H1 (cell line): ENCODE measurements around the gene RHBDD2. TPM values are rescaled to one million over a fixed set of nuclear protein-coding genes. Genes with fewer than 3 reads are reported as not detected.
A peak's percentile ranks its signal among the peaks of the same experiment; 100 is the strongest.

Experiments
- CTCF ChIA-PET: fragments of 300-600 bp; sonication (Branson Sonifier 250); formaldehyde crosslinking; loops from one replicate; lab custom pipeline; 2021; ENCODE audit not compliant: partially characterized antibody; lab: Charles Lee
- POLR2A ChIA-PET: fragments of 300-600 bp; sonication (Branson Sonifier 250); formaldehyde crosslinking; loops from one replicate; lab custom pipeline; 2021; ENCODE audit warnings: inconsistent platforms; ENCODE audit not compliant: partially characterized antibody; lab: Charles Lee
- DNase-seq, 2 experiments: peaks; one replicate each; pipeline versions ENCODE4 v3.0.0 to v3.0.0-alpha.2; 2010 to 2022; ENCODE audit warnings: low spot score in 2 of 2, low read depth in 1 of 2, mixed read lengths in 1 of 2
- FAIRE-seq: peaks from 2 replicates; lab custom pipeline; 2011; peaks lifted over from hg19 to GRCh38; lab: Jason Lieb, UNC
- H2AFZ ChIP-seq: 2 replicates; pipeline ENCODE4 v1.8.1; 2012; ENCODE audit warnings: low read length, inconsistent platforms
- H2AK5ac ChIP-seq: 2 replicates; pipeline ENCODE4 v1.6.1; 2013; ENCODE audit warnings: low read depth, low read length
- H2BK120ac ChIP-seq: replicated peaks from 2 replicates; pipeline ENCODE3; 2013; ENCODE audit warnings: low read depth, low read length, inconsistent platforms
- H2BK12ac ChIP-seq: 2 replicates; pipeline ENCODE4 v1.6.1; 2013; ENCODE audit warnings: low read depth, low read length
- H2BK15ac ChIP-seq: 2 replicates; pipeline ENCODE4 v1.6.1; 2013; ENCODE audit warnings: low read length
- H2BK20ac ChIP-seq: 2 replicates; pipeline ENCODE4 v1.6.1; 2013; ENCODE audit warnings: low read length
- H2BK5ac ChIP-seq: 2 replicates; pipeline ENCODE4 v1.6.1; 2013; ENCODE audit warnings: low read depth, low read length
- H3K14ac ChIP-seq: 2 replicates; pipeline ENCODE4 v1.6.1; 2013; ENCODE audit warnings: inconsistent platforms; ENCODE audit not compliant: insufficient read length
- H3K18ac ChIP-seq: 2 replicates; pipeline ENCODE4 v1.6.1; 2013; ENCODE audit warnings: low read length; ENCODE audit errors: extremely low read depth
- H3K23ac ChIP-seq: 2 replicates; pipeline ENCODE4 v1.6.1; 2013; ENCODE audit warnings: inconsistent platforms; ENCODE audit not compliant: insufficient read length
- H3K23me2 ChIP-seq: 2 replicates; pipeline ENCODE4 v1.6.1; 2013; ENCODE audit warnings: low read depth, low read length
- H3K27ac ChIP-seq: 2 replicates; pipeline ENCODE4 v1.6.1; 2011; ENCODE audit warnings: low read depth, low read length, inconsistent platforms
- H3K27me3 ChIP-seq, 4 experiments: replicated peaks in 1 of 4; 1 replicate in 1 of 4; 2 replicates in 3 of 4; pipeline versions ENCODE4 v1.6.1 to v1.8.1; 2011 to 2013; ENCODE audit warnings: low read length in 3 of 4, mild to moderate bottlenecking in 3 of 4, inconsistent platforms in 2 of 4, mixed read lengths in 2 of 4, moderate library complexity in 1 of 4; ENCODE audit not compliant: control insufficient read depth in 3 of 4, insufficient read depth in 3 of 4; ENCODE audit errors: extremely low read depth in 1 of 4
- H3K36me3 ChIP-seq, 4 experiments: 2 replicates each; pipeline versions ENCODE4 v1.6.1 to v1.8.1; 2011 to 2013; ENCODE audit warnings: mild to moderate bottlenecking in 4 of 4, low read length in 3 of 4, moderate library complexity in 2 of 4, control low read depth in 1 of 4, inconsistent platforms in 1 of 4; ENCODE audit not compliant: insufficient read depth in 4 of 4, control insufficient read depth in 2 of 4
- H3K4ac ChIP-seq: replicated peaks from 2 replicates; pipeline ENCODE3; 2013; ENCODE audit warnings: low read length, low read depth, mixed read lengths, inconsistent platforms; ENCODE audit not compliant: insufficient read length
- H3K4me1 ChIP-seq, 4 experiments: replicated peaks in 1 of 4; 1 replicate in 1 of 4; 2 replicates in 3 of 4; pipeline versions ENCODE4 v1.6.1 to v1.8.1; 2011 to 2013; ENCODE audit warnings: low read length in 3 of 4, inconsistent platforms in 2 of 4, mixed read lengths in 1 of 4; ENCODE audit not compliant: insufficient read depth in 4 of 4, control insufficient read depth in 3 of 4
- H3K4me2 ChIP-seq, 2 experiments: 2 replicates each; pipeline versions ENCODE4 v1.6.1 to v1.8.1; 2011 to 2013; ENCODE audit warnings: low read depth in 2 of 2, low read length in 2 of 2, control low read depth in 1 of 2, inconsistent platforms in 1 of 2, mild to moderate bottlenecking in 1 of 2; ENCODE audit not compliant: insufficient read depth in 1 of 2
- H3K4me3 ChIP-seq, 4 experiments: fragments of 200-600, 300-600 bp in 1 of 4; sonication (generic), shearing (Covaris generic), sonication (Bioruptor Twin) in 1 of 4; 2 replicates each; pipeline versions ENCODE4 v1.5.1 to v1.8.1; 2011 to 2016; ENCODE audit warnings: low read length in 4 of 4, low read depth in 3 of 4, control low read depth in 2 of 4, inconsistent platforms in 2 of 4, mild to moderate bottlenecking in 2 of 4, mixed read lengths in 1 of 4, moderate library complexity in 1 of 4; ENCODE audit not compliant: insufficient read depth in 2 of 4; ENCODE audit errors: extremely low read depth in 1 of 4
- H3K56ac ChIP-seq: replicated peaks from 2 replicates; pipeline ENCODE3; 2013; ENCODE audit warnings: low read depth, mild to moderate bottlenecking, mixed read lengths, low read length, inconsistent platforms; ENCODE audit not compliant: insufficient read length
- H3K79me1 ChIP-seq: 2 replicates; pipeline ENCODE4 v1.6.1; 2013; ENCODE audit warnings: low read depth, low read length, control low read depth
- H3K79me2 ChIP-seq, 2 experiments: 2 replicates each; pipeline versions ENCODE4 v1.6.1 to v1.8.1; 2012 to 2013; ENCODE audit warnings: low read length in 2 of 2, mild to moderate bottlenecking in 2 of 2, inconsistent platforms in 1 of 2; ENCODE audit not compliant: insufficient read depth in 2 of 2, control insufficient read depth in 1 of 2
- H3K9ac ChIP-seq, 4 experiments: replicated peaks in 1 of 4; 1 replicate in 1 of 4; 2 replicates in 3 of 4; pipeline versions ENCODE4 v1.6.1 to v1.8.1; 2011 to 2013; ENCODE audit warnings: low read depth in 3 of 4, low read length in 3 of 4, control low read depth in 2 of 4, mild to moderate bottlenecking in 2 of 4, moderate library complexity in 2 of 4, inconsistent platforms in 1 of 4; ENCODE audit errors: extremely low read depth in 1 of 4
- H3K9me3 ChIP-seq, 2 experiments: 2 replicates each; pipeline versions ENCODE4 v1.6.1 to v1.8.1; 2012 to 2013; ENCODE audit warnings: mild to moderate bottlenecking in 2 of 2, moderate library complexity in 2 of 2, control low read depth in 1 of 2, inconsistent platforms in 1 of 2, low read depth in 1 of 2, low read length in 1 of 2, mixed read lengths in 1 of 2; ENCODE audit not compliant: insufficient read depth in 2 of 2
- H4K20me1 ChIP-seq, 2 experiments: replicated peaks in 1 of 2; 2 replicates each; pipeline versions ENCODE3 to v1.8.1; 2011 to 2013; ENCODE audit warnings: inconsistent platforms in 2 of 2, low read length in 2 of 2, mild to moderate bottlenecking in 1 of 2; ENCODE audit not compliant: insufficient read depth in 2 of 2, control insufficient read depth in 1 of 2
- H4K5ac ChIP-seq: 2 replicates; pipeline ENCODE4 v1.6.1; 2013; ENCODE audit warnings: low read length, low read depth, mixed read lengths, inconsistent platforms; ENCODE audit not compliant: insufficient read length
- H4K8ac ChIP-seq: 2 replicates; pipeline ENCODE4 v1.8.0; 2013; ENCODE audit warnings: mild to moderate bottlenecking, moderate library complexity, low read length, inconsistent platforms; ENCODE audit not compliant: insufficient read depth; ENCODE audit errors: extremely low read depth
- H4K91ac ChIP-seq: replicated peaks from 2 replicates; pipeline ENCODE3; 2013; ENCODE audit warnings: low read length, mixed read lengths, inconsistent platforms; ENCODE audit not compliant: insufficient read length
- ASH2L ChIP-seq: fragments of 200-600, 300-600 bp; sonication (generic); IDR thresholded peaks from one replicate; pipeline ENCODE4 v1.7.1; 2017; ENCODE audit warnings: low read length
- BACH1 ChIP-seq: IDR thresholded peaks from 2 replicates; pipeline ENCODE4 v1.6.1; 2012; ENCODE audit warnings: low read length, improper control_type of control experiment
- CTBP2 ChIP-seq: IDR thresholded peaks from 2 replicates; pipeline ENCODE4 v1.7.0; 2011; ENCODE audit warnings: borderline replicate concordance, mild to moderate bottlenecking, moderate library complexity, mixed read lengths, low read length; ENCODE audit not compliant: insufficient read depth, insufficient read length
- FOSL1 ChIP-seq: IDR thresholded peaks from 2 replicates; pipeline ENCODE4 v1.6.1; 2011; ENCODE audit warnings: mild to moderate bottlenecking, low read depth, low read length, moderate library complexity; ENCODE audit not compliant: insufficient read depth
- HDAC2 ChIP-seq, 2 experiments: fragments of 300-600 bp in 1 of 2; sonication (generic) in 1 of 2; IDR thresholded peaks; 2 replicates each; pipeline ENCODE4 v1.6.1; 2011 to 2012; ENCODE audit warnings: low read depth in 2 of 2, low read length in 2 of 2, mild to moderate bottlenecking in 2 of 2, moderate library complexity in 2 of 2, borderline replicate concordance in 1 of 2, inconsistent platforms in 1 of 2
- JUN ChIP-seq: IDR thresholded peaks from 2 replicates; pipeline ENCODE4 v1.6.1; 2011; ENCODE audit warnings: low read depth, mild to moderate bottlenecking, improper control_type of control experiment, low read length
- MAX ChIP-seq: IDR thresholded peaks from 2 replicates; pipeline ENCODE4 v1.6.1; 2012; ENCODE audit warnings: inconsistent platforms
- TAF1 ChIP-seq: IDR thresholded peaks from 2 replicates; pipeline ENCODE4 v1.6.1; 2011; ENCODE audit warnings: mild to moderate bottlenecking, low read depth, low read length
- TEAD4 ChIP-seq: IDR thresholded peaks from 2 replicates; pipeline ENCODE4 v1.6.1; 2012; ENCODE audit warnings: low read depth, low read length, inconsistent platforms, mixed read lengths
- YY1 ChIP-seq: IDR thresholded peaks from 2 replicates; pipeline ENCODE4 v1.6.1; 2011; ENCODE audit warnings: low read depth, mild to moderate bottlenecking, low read length
- WGBS, 2 experiments: shearing (Covaris generic) in 1 of 2; methylation state at CpG; one replicate each; pipeline versions ENCODE4 v1.1.6 to v1.1.7; 2013 to 2015; ENCODE audit warnings: low lambda C conversion rate in 2 of 2, mixed read lengths in 2 of 2, inconsistent platforms in 1 of 2, low coverage in 1 of 2, missing lambda C conversion rate in 1 of 2; ENCODE audit not compliant: insufficient replicate concordance in 2 of 2, insufficient coverage in 1 of 2, insufficient read length in 1 of 2; ENCODE audit errors: extremely low coverage in 1 of 2, missing lambda C conversion rate in 1 of 2; 5-methylcytosine and 5-hydroxymethylcytosine counted together
- polyA plus RNA-seq, 7 experiments: library from polyadenylated mRNA; depleted of rRNA in 3 of 7; stranded (reverse) in 5 of 7; unstranded in 2 of 7; fragments of >200 nt in 5 of 7; fragments of 200-250 nt in 2 of 7; gene quantifications; 1 replicate in 5 of 7; 2 replicates in 1 of 7; 4 replicates in 1 of 7; pipeline versions ENCODE4 v1.2.1 to v1.2.3, GENCODE V29; 2011 to 2013; ENCODE audit warnings: missing spikeins in 2 of 7, mixed read lengths in 2 of 7
- total RNA-seq: library from RNA; stranded (reverse); fragmentation: NEBNext Ultra II Directional; extraction: Animal tissue kit (Norgen Biotek cat#: 25700); gene quantifications from 2 replicates; pipeline ENCODE4 v1.2.1, GENCODE V29; 2021

RHBDD2 gene
- total and polyA plus RNA-seq, 2 of the 8 experiments (the other 6 are each of a cell fraction or from before 2014, with no cell fraction given): 28.3 to 65.5 TPM

- H2AK5ac ChIP-seq: no peak overlapping the region
- 0 out of 2 replicates have a peak overlapping the region, but pooled peaks have one; percentile 3 for H2BK15ac ChIP-seq
- peak overlapping the region in 1 of 4 experiments; percentile 16; a peak in 1 of 7 replicates for H3K9ac ChIP-seq
- no peak overlapping the region for H3K4me3 ChIP-seq
- no peak overlapping the region for H3K4ac ChIP-seq
- peak overlapping the region; percentile 23 to 61; a peak in 3 of 4 replicates for H3K4me2 ChIP-seq
- H2BK20ac ChIP-seq: no peak overlapping the region
- no peaks in the 10 kb centered on the region for H3K23me2 ChIP-seq
- peak overlapping the region; percentile 19 for H4K8ac ChIP-seq
- H4K20me1 ChIP-seq: no peaks in the 10 kb centered on the region
- peak overlapping the region; percentile 98 for H2AFZ ChIP-seq
- H3K79me2 ChIP-seq: no peaks in the 10 kb centered on the region
- H3K18ac ChIP-seq: no peak overlapping the region; the same call in 1 of the 2 replicates
- ChIA-PET CTCF (interaction anchor here (0.9 to 1.8 kb wide), 3 partner anchors 33 to 114 kb away, joined by 3 to 6 read pairs (median 3); no protein-coding TSS in a partner anchor), POLR2A (interaction anchor here (0.7 to 5.4 kb wide), 7 partner anchors 9 to 55 kb away, joined by 3 to 43 read pairs (median 4); partner anchors contain the start of gene POR)
- peak overlapping the region; percentile 13 for H2BK120ac ChIP-seq
- H3K27ac ChIP-seq: peak overlapping the region; percentile 48; the same call in 1 of the 2 replicates
- no peaks in the 10 kb centered on the region for H3K27me3 ChIP-seq
- no peaks in the 10 kb centered on the region for H3K79me1 ChIP-seq
- H3K4me1 ChIP-seq: peaks cover 0 to 8% (median 5%) of the 10 kb centered on the region in 4 experiments; a peak in 5 of 7 replicates
- no peak overlapping the region for H3K23ac ChIP-seq
- H3K36me3 ChIP-seq: no peaks in the 10 kb centered on the region
- H2BK12ac ChIP-seq: peak overlapping the region; percentile 63; the same call in 1 of the 2 replicates
- no peak for FAIRE-seq
- H4K5ac ChIP-seq: peak overlapping the region; percentile 54
- H2BK5ac ChIP-seq: peak overlapping the region; percentile 14; the same call in 1 of the 2 replicates
- H3K14ac ChIP-seq: no peak overlapping the region
- H4K91ac ChIP-seq: peak overlapping the region; percentile 52
- 50% methylated on average over 17 of the region's 17 CpGs; no CpG with 5 or more reads in 1 of the 2 experiments for WGBS, 2 experiments
- H3K9me3 ChIP-seq: no peaks in the 10 kb centered on the region
- H3K56ac ChIP-seq: no peak overlapping the region
- peak in 1 of 2 experiments; percentile 67 for DNase-seq
- no peak for TF ChIP-seq FOSL1
- TF ChIP-seq JUN: no peak
- TF ChIP-seq HDAC2 (IDR thresholded peaks at IDR 0.05; ENCODE audit: borderline replicate concordance in 1 of 2, low read depth in 2 of 2, low read length in 2 of 2): peak in 1 of 2 experiments; percentile 70; a peak in 1 of 4 replicates
- 0 out of 2 replicates have a peak, but pooled peaks have one; percentile 31 for TF ChIP-seq TAF1
- TF ChIP-seq BACH1: no peak
- TF ChIP-seq MAX: 0 out of 2 replicates have a peak, but pooled peaks have one; percentile 19
- TF ChIP-seq ASH2L: peak; percentile 37
- 0 out of 2 replicates have a peak, but pooled peaks have one; percentile 6 for TF ChIP-seq YY1
- no peak for TF ChIP-seq CTBP2
- TF ChIP-seq TEAD4: peak; percentile 37; the same call in 1 of the 2 replicates
Measured at GRCh38 chr7:75905785-75906604, 27.2 kb downstream of the RHBDD2 start.
